OCI-LY7 (cell line): Measurements from ENCODE around the gene UGP2.

Source experiments
- EZH2phosphoT487 ChIP-seq: fragments of 200-600 bp; sonication (generic); IDR thresholded peaks from 2 replicates; pipeline ENCODE4 v1.6.1; 2018; ENCODE audit warnings: low read depth, borderline replicate concordance, mild to moderate bottlenecking, mixed run types, antibody characterized with exemption, low read length, moderate library complexity, mixed read lengths
- TF ChIP-seq, protein P1 (sequence below): fragments of 200-600 bp; sonication (generic); conservative IDR thresholded peaks from 2 replicates; pipeline ENCODE4 v1.5.1; 2014; ENCODE audit warnings: mild to moderate bottlenecking, antibody characterized with exemption, low read length, moderate library complexity, mixed read lengths

DNA sequence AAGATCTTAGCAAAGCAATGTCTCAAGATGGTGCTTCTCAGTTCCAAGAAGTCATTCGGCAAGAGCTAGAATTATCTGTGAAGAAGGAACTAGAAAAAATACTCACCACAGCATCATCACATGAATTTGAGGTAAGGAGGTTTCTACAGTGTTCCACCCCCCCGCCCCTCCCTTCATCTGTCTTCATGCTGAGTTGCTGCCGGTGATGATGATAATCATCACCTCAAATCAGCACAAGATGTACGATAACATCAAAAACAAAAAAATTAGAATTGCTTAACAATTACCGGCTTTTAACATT lies 14.6 kb downstream of the UGP2 start:
- TF ChIP-seq, protein P1, sequence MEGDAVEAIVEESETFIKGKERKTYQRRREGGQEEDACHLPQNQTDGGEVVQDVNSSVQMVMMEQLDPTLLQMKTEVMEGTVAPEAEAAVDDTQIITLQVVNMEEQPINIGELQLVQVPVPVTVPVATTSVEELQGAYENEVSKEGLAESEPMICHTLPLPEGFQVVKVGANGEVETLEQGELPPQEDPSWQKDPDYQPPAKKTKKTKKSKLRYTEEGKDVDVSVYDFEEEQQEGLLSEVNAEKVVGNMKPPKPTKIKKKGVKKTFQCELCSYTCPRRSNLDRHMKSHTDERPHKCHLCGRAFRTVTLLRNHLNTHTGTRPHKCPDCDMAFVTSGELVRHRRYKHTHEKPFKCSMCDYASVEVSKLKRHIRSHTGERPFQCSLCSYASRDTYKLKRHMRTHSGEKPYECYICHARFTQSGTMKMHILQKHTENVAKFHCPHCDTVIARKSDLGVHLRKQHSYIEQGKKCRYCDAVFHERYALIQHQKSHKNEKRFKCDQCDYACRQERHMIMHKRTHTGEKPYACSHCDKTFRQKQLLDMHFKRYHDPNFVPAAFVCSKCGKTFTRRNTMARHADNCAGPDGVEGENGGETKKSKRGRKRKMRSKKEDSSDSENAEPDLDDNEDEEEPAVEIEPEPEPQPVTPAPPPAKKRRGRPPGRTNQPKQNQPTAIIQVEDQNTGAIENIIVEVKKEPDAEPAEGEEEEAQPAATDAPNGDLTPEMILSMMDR, result no peak
- no peak for TF ChIP-seq EZH2phosphoT487
